CD4-positive, alpha-beta T cell (primary cell): Measurements from ENCODE around the gene KCTD10. TPM values are rescaled to one million over a fixed set of nuclear protein-coding genes. Genes with fewer than 3 reads are reported as not detected.

ENCODE experiments used
- ATAC-seq: fragments of 200-7000 bp; cut with Tn5 transposase; one replicate; pipeline ENCODE4 v1.10.0; 2022; ENCODE audit warnings: mild to moderate bottlenecking; ENCODE audit not compliant: poor library complexity
- CTCF ChIA-PET: fragments of 350-600 bp; sonication (Branson Sonifier 250); formaldehyde crosslinking; loops from one replicate; lab custom pipeline; 2021; ENCODE audit warnings: antibody characterized with exemption, inconsistent platforms; lab: Charles Lee
- POLR2A ChIA-PET: fragments of 350-600 bp; sonication (Branson Sonifier 250); formaldehyde crosslinking; loops from one replicate; lab custom pipeline; 2021; ENCODE audit warnings: antibody characterized with exemption, inconsistent platforms; lab: Charles Lee
- DNase-seq, 14 experiments: peaks; one replicate each; pipeline ENCODE4 v3.0.0-alpha.2; 2013 to 2020; ENCODE audit warnings: mixed read lengths in 2 of 14
- H3K27ac ChIP-seq, 2 donors: one replicate each; pipeline versions ENCODE4 v1.5.1 to v1.7.0; 2013; ENCODE audit warnings: low read length in 2 of 2, low read depth in 1 of 2, mild to moderate bottlenecking in 1 of 2
- H3K27me3 ChIP-seq, 2 experiments: 1 replicate in 1 of 2; 2 replicates in 1 of 2; pipeline versions ENCODE4 v1.6.1 to v1.7.0; 2013; ENCODE audit warnings: low read length in 2 of 2, control low read depth in 1 of 2, mild to moderate bottlenecking in 1 of 2, moderate library complexity in 1 of 2; ENCODE audit not compliant: insufficient read depth in 2 of 2, control insufficient read depth in 1 of 2
- H3K36me3 ChIP-seq: one replicate; pipeline ENCODE4 v1.6.1; 2013; ENCODE audit warnings: low read length, control low read depth; ENCODE audit not compliant: insufficient read depth
- H3K4me1 ChIP-seq: one replicate; pipeline ENCODE4 v1.6.1; 2013; ENCODE audit warnings: low read length, control low read depth; ENCODE audit not compliant: insufficient read depth
- H3K4me3 ChIP-seq: one replicate; pipeline ENCODE4 v1.5.1; 2013; ENCODE audit warnings: mild to moderate bottlenecking, low read length, moderate library complexity
- H3K9me3 ChIP-seq, 2 experiments: 1 replicate in 1 of 2; 2 replicates in 1 of 2; pipeline versions ENCODE4 v1.6.1 to v1.7.0; 2013; ENCODE audit warnings: low read length in 2 of 2, mild to moderate bottlenecking in 2 of 2, control low read depth in 1 of 2, moderate library complexity in 1 of 2; ENCODE audit not compliant: control insufficient read depth in 1 of 2, insufficient read depth in 1 of 2
- H3K27ac Mint-ChIP-seq: one replicate; pipeline ENCODE4 v1.8.0; 2020; ENCODE audit warnings: mixed read lengths
- H3K27me3 Mint-ChIP-seq: one replicate; pipeline ENCODE4 v1.8.0; 2021; ENCODE audit warnings: mixed read lengths
- H3K36me3 Mint-ChIP-seq: one replicate; pipeline ENCODE4 v1.8.0; 2021; ENCODE audit warnings: low read depth, mixed read lengths
- H3K4me1 Mint-ChIP-seq: one replicate; pipeline ENCODE4 v1.8.0; 2021; ENCODE audit warnings: low read depth, mixed read lengths
- H3K4me3 Mint-ChIP-seq: one replicate; pipeline ENCODE4 v1.8.0; 2020; ENCODE audit warnings: mild to moderate bottlenecking, mixed read lengths
- H3K9me3 Mint-ChIP-seq: one replicate; pipeline ENCODE4 v1.8.0; 2020; ENCODE audit warnings: mixed read lengths
- CTCF ChIP-seq: fragments of 200-600 bp; IDR thresholded peaks from one replicate; pipeline ENCODE4 v1.8.0; 2022; ENCODE audit warnings: antibody characterized with exemption, mild to moderate bottlenecking
- intact Hi-C, 2 experiments: fragments of 100-400 bp; cut with DNase I in 1 of 2; cut with micrococcal nuclease in 1 of 2; formaldehyde crosslinking; loops; one replicate each; pipeline versions ENCODE4 v1.15.1 to v1.9.0; 2023 to 2025; cut with DNase I, micrococcal nuclease
- total RNA-seq, 174 experiments: library from RNA in 2 of 174; stranded (reverse) in 2 of 174; gene quantifications; one replicate each; pipeline ENCODE4 v1.2.3 and lab custom pipeline; 2021 to 2026

Gene KCTD10
- total RNA-seq, 2 experiments from 2014 or later, result 24.2 to 26.1 TPM

- H3K36me3 Mint-ChIP-seq, result peaks cover 66% of the 10 kb centered on the region
- peak in 1 of 14 experiments; percentile 20 for DNase-seq
- TF ChIP-seq CTCF, result no peak
- no peaks in the 10 kb centered on the region for H3K9me3 Mint-ChIP-seq
- no peak overlapping the region for H3K27ac ChIP-seq
- H3K27ac Mint-ChIP-seq, result peak overlapping the region; percentile 76
- H3K9me3 ChIP-seq, result no peaks in the 10 kb centered on the region
- no peak for ATAC-seq
- intact Hi-C loops, result no loop called here
- H3K4me1 Mint-ChIP-seq, result peaks cover 56% of the 10 kb centered on the region
- H3K4me1 ChIP-seq, result peaks cover 30% of the 10 kb centered on the region
- H3K4me3 ChIP-seq, result no peak overlapping the region
- no peak overlapping the region for H3K4me3 Mint-ChIP-seq
- CTCF ChIA-PET, result no interaction called here
- peaks cover 60% of the 10 kb centered on the region for H3K36me3 ChIP-seq
- POLR2A ChIA-PET, result interaction anchor here (2.2 kb wide), 1 partner anchor 33 kb away, joined by 5 read pairs; no protein-coding TSS in a partner anchor
- no peaks in the 10 kb centered on the region for H3K27me3 Mint-ChIP-seq
- no peaks in the 10 kb centered on the region for H3K27me3 ChIP-seq
Observed at GRCh38 chr12:109461049-109461845, 15.9 kb downstream of the KCTD10 start.

- no peaks in the 10 kb centered on the region for H3K9me3 ChIP-seq
- TF ChIP-seq CTCF, result no peak
- DNase-seq, result no peak
- H3K27me3 Mint-ChIP-seq, result no peaks in the 10 kb centered on the region
- H3K9me3 Mint-ChIP-seq, result no peaks in the 10 kb centered on the region
- H3K4me3 ChIP-seq, result no peak overlapping the region
- CTCF ChIA-PET, result no interaction called here
- intact Hi-C loops, result no loop called here
- H3K4me1 ChIP-seq, result peaks cover 30% of the 10 kb centered on the region
- peaks cover 60% of the 10 kb centered on the region for H3K36me3 ChIP-seq
- H3K4me1 Mint-ChIP-seq, result peaks cover 50% of the 10 kb centered on the region
- POLR2A ChIA-PET, result no interaction called here
- H3K27me3 ChIP-seq, result no peaks in the 10 kb centered on the region
- no peak overlapping the region for H3K27ac ChIP-seq
- no peak overlapping the region for H3K4me3 Mint-ChIP-seq
- H3K27ac Mint-ChIP-seq, result no peak overlapping the region
- no peak for ATAC-seq
- peaks cover 66% of the 10 kb centered on the region for H3K36me3 Mint-ChIP-seq
Observed at GRCh38 chr12:109460538-109460937, 16.6 kb downstream of the KCTD10 start.

- no peak overlapping the region for H3K4me3 ChIP-seq
- H3K36me3 ChIP-seq, result peaks cover 69% of the 10 kb centered on the region
- H3K4me3 Mint-ChIP-seq, result no peak overlapping the region
- peaks cover 70% of the 10 kb centered on the region for H3K36me3 Mint-ChIP-seq
- no peak overlapping the region for H3K27ac Mint-ChIP-seq
- no peaks in the 10 kb centered on the region for H3K9me3 Mint-ChIP-seq
- H3K27me3 Mint-ChIP-seq, result no peaks in the 10 kb centered on the region
- DNase-seq, result no peak
- peaks cover 38% of the 10 kb centered on the region for H3K4me1 Mint-ChIP-seq
- ATAC-seq, result no peak
- H3K27me3 ChIP-seq, result no peaks in the 10 kb centered on the region
- ChIA-PET POLR2A (no interaction called here), CTCF (no interaction called here)
- peaks cover 30% of the 10 kb centered on the region for H3K4me1 ChIP-seq
- no peak overlapping the region for H3K27ac ChIP-seq
- no peaks in the 10 kb centered on the region for H3K9me3 ChIP-seq
- TF ChIP-seq CTCF, result no peak
- intact Hi-C loops, result no loop called here
Observed at GRCh38 chr12:109459247-109459646, 17.9 kb downstream of the KCTD10 start.
